ENCODE measurements around the gene ZNF90.
"Not testable (repeated sequence)": the region's sequence is repeated elsewhere in the genome, so short reads cannot be mapped to it uniquely, and the experiment has no call there.

ZNF90 gene

GRCh38 chr19:20107301-20107700, 29.5 kb downstream of the ZNF90 start:
- no peak for DNase-seq

GRCh38 chr19:20118064-20118839, 40.5 kb downstream of the ZNF90 start:
- DNase-seq, result not testable (repeated sequence)

GRCh38 chr19:20124879-20125278, 47.1 kb downstream of the ZNF90 start:
- DNase-seq, result no peak

DNA sequence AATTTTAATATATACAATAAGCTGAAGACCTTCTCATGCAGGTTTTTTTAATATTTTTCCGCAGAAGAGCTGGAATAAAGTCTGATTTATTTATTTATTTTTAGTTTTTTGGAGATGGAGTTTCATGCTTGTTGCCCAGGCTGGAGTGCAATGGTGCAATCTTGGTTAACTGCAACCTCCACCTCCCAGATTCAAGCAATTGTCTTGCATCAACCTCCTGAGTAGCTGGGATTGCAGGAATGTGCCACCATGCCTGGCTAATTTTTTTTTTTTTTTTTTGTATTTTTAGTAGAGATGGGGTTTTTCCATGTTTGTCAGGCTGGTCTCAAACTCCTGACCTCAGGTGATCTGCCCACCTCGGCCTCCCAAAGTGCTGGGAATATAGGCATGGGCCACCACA, 55.1 kb downstream of the ZNF90 start:
- not testable (repeated sequence) for DNase-seq

- DNase-seq, result not testable (repeated sequence)
These were observed 59.9 kb downstream of the ZNF90 start for GRCh38 chr19:20137714-20138113.

DNA sequence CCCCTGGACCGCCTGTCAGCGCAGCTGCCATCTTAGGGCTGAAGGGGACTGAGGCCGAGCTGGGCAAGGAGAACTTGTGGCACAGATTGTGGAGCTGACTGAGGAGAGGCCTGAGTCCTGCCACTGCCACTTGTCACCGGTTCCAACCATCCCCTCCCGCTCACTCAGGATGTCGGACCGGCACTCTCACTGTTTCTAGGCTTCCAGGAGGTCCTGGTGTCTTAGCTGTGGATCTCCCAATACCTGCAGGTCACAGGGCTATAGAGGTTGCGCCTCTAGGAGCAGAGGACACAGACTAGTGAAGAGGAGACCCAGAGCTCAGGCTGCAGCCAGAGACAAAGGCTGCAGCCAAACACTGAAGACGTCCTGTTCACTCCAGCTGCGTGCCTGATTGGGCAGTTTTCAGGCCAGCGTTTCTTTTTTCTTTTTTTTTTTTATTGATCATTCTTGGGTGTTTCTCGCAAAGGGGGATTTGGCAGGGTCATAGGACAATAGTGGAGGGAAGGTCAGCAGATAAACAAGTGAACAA, 73.9 kb downstream of the ZNF90 start:
- DNase-seq, result no peak

- not testable (repeated sequence) for DNase-seq
These were observed 74.7 kb downstream of the ZNF90 start for GRCh38 chr19:20152506-20152905.

GRCh38 chr19:20153281-20153680, 75.5 kb downstream of the ZNF90 start:
- DNase-seq, result no peak

GRCh38 chr19:20154636-20155035, 76.8 kb downstream of the ZNF90 start:
- no peak for DNase-seq

- DNase-seq, result peak; percentile 45
These were observed 85.0 kb downstream of the ZNF90 start for GRCh38 chr19:20162821-20163220.

DNA sequence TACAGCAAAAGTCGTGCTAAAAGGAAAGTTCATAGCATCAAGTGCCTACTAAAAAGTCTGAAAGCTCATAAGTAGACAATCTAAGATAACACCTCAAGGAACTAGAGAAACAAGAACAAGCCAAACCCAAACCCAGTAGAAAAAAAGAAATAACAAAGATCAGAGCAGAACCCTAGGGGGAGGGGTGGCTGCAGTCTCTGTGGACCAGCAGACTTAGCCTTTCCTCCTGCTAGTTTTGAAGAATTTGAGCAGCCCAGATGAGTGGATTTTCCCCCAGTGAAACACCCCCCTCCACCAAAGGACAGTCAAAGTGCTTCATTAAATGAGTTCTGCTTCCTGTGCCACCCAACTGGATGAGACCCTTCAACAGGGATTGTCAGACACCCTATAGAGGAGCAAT, 86.7 kb downstream of the ZNF90 start:
- DNase-seq, result no peak

- DNase-seq, result no peak
These were observed 88.3 kb downstream of the ZNF90 start for GRCh38 chr19:20165971-20166592.

DNA sequence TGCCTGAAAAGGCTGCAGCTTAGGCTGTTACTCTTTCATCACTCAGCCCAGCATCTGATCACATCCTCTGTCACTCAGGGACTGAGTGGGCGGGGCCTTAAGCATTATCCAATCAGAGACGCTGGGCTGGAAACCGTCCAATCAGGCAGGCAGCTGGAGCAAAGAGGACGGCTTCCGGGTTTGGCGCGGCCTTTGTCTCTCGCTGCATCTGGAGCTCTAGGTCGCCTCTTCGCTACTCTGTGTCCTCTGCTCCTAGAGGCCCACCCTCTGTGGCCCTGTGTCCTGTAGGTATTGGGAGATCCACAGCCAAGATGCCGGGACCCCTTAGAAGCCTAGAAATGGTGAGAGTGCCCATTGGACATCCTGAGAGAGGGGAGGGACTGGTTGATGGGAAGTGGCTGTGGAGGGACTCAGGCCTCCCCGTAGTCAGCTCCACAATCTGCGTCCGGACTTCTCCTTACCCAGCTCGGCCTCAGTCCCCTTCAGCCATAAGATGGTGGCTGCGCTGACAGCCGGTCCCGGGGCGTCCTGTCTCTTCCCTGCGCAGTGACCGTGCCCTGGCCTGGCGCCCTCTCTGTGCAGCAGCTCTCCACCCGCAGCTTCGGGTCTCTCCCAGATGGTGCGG, 89.3 kb downstream of the ZNF90 start, which contains the start of gene ZNF486:
TSS of gene ZNF486 (plus strand) at position 195 of the 625 bp plus-strand sequence. CDS start at position 312, 117 bp downstream.
- peak; percentile 94 for DNase-seq

DNA sequence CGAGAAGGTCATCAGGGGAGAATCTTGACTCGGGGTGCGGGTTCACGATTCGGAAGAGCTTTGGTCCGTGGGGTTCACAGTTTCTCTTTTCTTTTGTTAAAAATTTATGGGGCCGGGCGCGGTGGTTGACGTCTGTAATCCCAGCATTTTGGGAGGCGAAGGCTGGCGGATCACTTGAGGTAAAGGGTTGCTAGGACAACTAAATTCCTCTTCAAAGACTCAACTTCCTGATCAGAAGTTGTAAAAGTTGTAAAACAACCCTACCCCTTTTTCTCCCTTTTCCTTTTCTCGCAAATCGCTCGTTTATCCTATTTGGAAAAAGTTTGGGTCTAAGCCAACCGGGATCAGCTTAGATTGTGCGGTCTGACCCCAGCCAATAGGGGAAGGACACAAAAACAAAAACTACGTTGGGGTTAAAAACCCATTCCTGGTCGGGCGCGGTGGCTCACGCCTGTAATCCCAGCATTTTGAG, 89.9 kb downstream of the ZNF90 start:
- no peak for DNase-seq

Data from CD4-positive, alpha-beta T cell treated with Interleukin-15 for 1 hour (primary cell).